Retinal pigment epithelial cell (primary cell): ENCODE data around the gene C10orf90.

Experiments used
- DNase-seq: peaks from one replicate; pipeline ENCODE4 v3.0.0-alpha.2; 2010; ENCODE audit warnings: low read depth
- H3K4me3 ChIP-seq: 2 replicates; pipeline ENCODE4 v1.5.1; 2011; ENCODE audit warnings: mild to moderate bottlenecking, low read length, control low read depth, moderate library complexity
- CTCF ChIP-seq: conservative IDR thresholded peaks from 2 replicates; pipeline ENCODE4 v1.5.1; 2011; ENCODE audit warnings: low read depth, low read length, control low read depth, inconsistent platforms

Gene C10orf90

GRCh38 chr10:126674741-126675515, 4.4 kb upstream of the C10orf90 start:
- TF ChIP-seq CTCF = no peak

GRCh38 chr10:126673565-126673964, 3.1 kb upstream of the C10orf90 start:
- TF ChIP-seq CTCF = no peak
- no peak for DNase-seq
- no peak overlapping the region for H3K4me3 ChIP-seq

More at GRCh38 chr10:126674741-126675515, 4.4 kb upstream of the C10orf90 start:
- DNase-seq = no peak
- H3K4me3 ChIP-seq = no peak overlapping the region

- H3K4me3 ChIP-seq = no peak overlapping the region
- TF ChIP-seq CTCF = no peak
- DNase-seq = no peak
Observed at GRCh38 chr10:126671402-126671975, 996 bp upstream of the C10orf90 start.

- no peak overlapping the region for H3K4me3 ChIP-seq
- no peak for DNase-seq
- TF ChIP-seq CTCF = no peak
Observed at GRCh38 chr10:126670895-126671261, 385 bp upstream of the C10orf90 start.

- no peak overlapping the region for H3K4me3 ChIP-seq
- no peak for TF ChIP-seq CTCF
- DNase-seq = no peak
Observed at GRCh38 chr10:126669168-126669567, 1.3 kb downstream of the C10orf90 start.

GRCh38 chr10:126668505-126668904, 2.0 kb downstream of the C10orf90 start:
- H3K4me3 ChIP-seq = no peak overlapping the region
- no peak for DNase-seq
- no peak for TF ChIP-seq CTCF

- no peak for TF ChIP-seq CTCF
- H3K4me3 ChIP-seq = no peak overlapping the region
- DNase-seq = no peak
Observed at GRCh38 chr10:126667568-126667967, 2.9 kb downstream of the C10orf90 start.
